Measurements from ENCODE around the gene FOXP2.

DNA sequence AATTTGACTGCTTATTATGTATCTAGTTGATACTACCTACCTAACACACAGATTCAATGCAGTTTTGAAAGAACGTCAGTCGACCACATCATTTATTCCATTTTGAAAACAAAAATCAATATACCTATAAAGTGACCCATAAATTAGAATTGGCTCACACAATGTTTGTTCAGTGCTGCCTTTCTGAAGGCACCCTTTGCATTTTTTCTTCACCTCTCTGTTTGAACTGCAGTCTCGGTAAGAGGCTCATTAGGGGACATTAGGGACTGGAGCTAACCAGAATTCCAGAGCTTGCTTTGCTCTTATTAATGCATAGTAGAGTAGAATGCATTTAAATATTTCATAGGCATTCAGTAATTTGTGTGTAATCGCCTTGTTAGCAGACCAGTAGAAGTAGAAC, 234.1 kb downstream of the FOXP2 start:
- TF ChIP-seq CTCF (IDR thresholded peaks at IDR 0.05) (no peak), EP300 (IDR thresholded peaks at IDR 0.05) (no peak), POLR2A (IDR thresholded peaks at IDR 0.05) (no peak)

All from ovary (tissue), 3 donors.